ENCODE results near the gene TIMP2.
"Not testable (repeated sequence)": the region's sequence is repeated elsewhere in the genome, so short reads cannot be mapped to it uniquely, and the experiment has no call there.

Gene TIMP2

GRCh38 chr17:78951967-78952551, 26.9 kb upstream of the TIMP2 start:
- no peak for DNase-seq (ENCODE audit: low spot score in 2 of 2)

GRCh38 chr17:78950870-78951269, 25.7 kb upstream of the TIMP2 start:
- DNase-seq (ENCODE audit: low spot score in 2 of 2): no peak
- peaks cover 35% of the 10 kb centered on the region for H3K27me3 Mint-ChIP-seq
- no peak overlapping the region for H3K27ac Mint-ChIP-seq (ENCODE audit: low read depth)
- H3K9me3 Mint-ChIP-seq: no peaks in the 10 kb centered on the region
- H3K4me1 Mint-ChIP-seq: no peaks in the 10 kb centered on the region
- H3K4me3 Mint-ChIP-seq: no peak overlapping the region
- no peaks in the 10 kb centered on the region for H3K36me3 Mint-ChIP-seq (ENCODE audit: insufficient read depth)
- no peak for ATAC-seq (replicated peaks; ENCODE audit: extremely low read depth, poor library complexity, severe bottlenecking)

More at GRCh38 chr17:78951967-78952551, 26.9 kb upstream of the TIMP2 start:
- Mint-ChIP-seq H3K36me3 (ENCODE audit: insufficient read depth) (no peaks in the 10 kb centered on the region), H3K9me3 (no peaks in the 10 kb centered on the region), H3K27me3 (peaks cover 31% of the 10 kb centered on the region), H3K4me1 (no peaks in the 10 kb centered on the region), H3K4me3 (no peak overlapping the region), H3K27ac (ENCODE audit: low read depth) (no peak overlapping the region)
- no peak for ATAC-seq (replicated peaks; ENCODE audit: extremely low read depth, poor library complexity, severe bottlenecking)

- Mint-ChIP-seq H3K36me3 (ENCODE audit: insufficient read depth) (peaks cover 2% of the 10 kb centered on the region), H3K4me3 (no peak overlapping the region), H3K27ac (ENCODE audit: low read depth) (no peak overlapping the region), H3K9me3 (no peaks in the 10 kb centered on the region), H3K27me3 (peaks cover 29% of the 10 kb centered on the region), H3K4me1 (no peaks in the 10 kb centered on the region)
- ATAC-seq (replicated peaks; ENCODE audit: extremely low read depth, poor library complexity, severe bottlenecking): no peak
- no peak for DNase-seq (ENCODE audit: low spot score in 2 of 2)
Measured at GRCh38 chr17:78947235-78948149, 22.3 kb upstream of the TIMP2 start.

- no peaks in the 10 kb centered on the region for H3K9me3 Mint-ChIP-seq
- no peak overlapping the region for H3K4me3 Mint-ChIP-seq
- H3K4me1 Mint-ChIP-seq: no peaks in the 10 kb centered on the region
- H3K27ac Mint-ChIP-seq (ENCODE audit: low read depth): no peak overlapping the region
- DNase-seq (ENCODE audit: low spot score in 2 of 2) (no peak), ATAC-seq (replicated peaks; ENCODE audit: extremely low read depth, poor library complexity, severe bottlenecking) (no peak)
- peaks cover 29% of the 10 kb centered on the region for H3K27me3 Mint-ChIP-seq
- peaks cover 2% of the 10 kb centered on the region for H3K36me3 Mint-ChIP-seq (ENCODE audit: insufficient read depth)
Measured at GRCh38 chr17:78946631-78947030, 21.4 kb upstream of the TIMP2 start.

GRCh38 chr17:78946131-78946530, 20.9 kb upstream of the TIMP2 start:
- peaks cover 2% of the 10 kb centered on the region for H3K36me3 Mint-ChIP-seq (ENCODE audit: insufficient read depth)
- no peak overlapping the region for H3K4me3 Mint-ChIP-seq

GRCh38 chr17:78945455-78945854, 20.3 kb upstream of the TIMP2 start:
- peaks cover 29% of the 10 kb centered on the region for H3K27me3 Mint-ChIP-seq
- not testable (repeated sequence) for H3K9me3 Mint-ChIP-seq; H3K27ac Mint-ChIP-seq (ENCODE audit: low read depth); ATAC-seq (replicated peaks; ENCODE audit: extremely low read depth, poor library complexity, severe bottlenecking); DNase-seq (ENCODE audit: low spot score in 2 of 2); H3K4me3 Mint-ChIP-seq; H3K36me3 Mint-ChIP-seq (ENCODE audit: insufficient read depth); H3K4me1 Mint-ChIP-seq

More at GRCh38 chr17:78946131-78946530, 20.9 kb upstream of the TIMP2 start:
- H3K27me3 Mint-ChIP-seq: peaks cover 29% of the 10 kb centered on the region
- no peaks in the 10 kb centered on the region for H3K4me1 Mint-ChIP-seq
- no peak overlapping the region for H3K27ac Mint-ChIP-seq (ENCODE audit: low read depth)
- H3K9me3 Mint-ChIP-seq: no peaks in the 10 kb centered on the region
- DNase-seq (ENCODE audit: low spot score in 2 of 2): no peak
- no peak for ATAC-seq (replicated peaks; ENCODE audit: extremely low read depth, poor library complexity, severe bottlenecking)

GRCh38 chr17:78944956-78945355, 19.8 kb upstream of the TIMP2 start:
- H3K27me3 Mint-ChIP-seq: peaks cover 29% of the 10 kb centered on the region
- H3K9me3 Mint-ChIP-seq: no peaks in the 10 kb centered on the region
- no peak overlapping the region for H3K4me3 Mint-ChIP-seq
- ATAC-seq (replicated peaks; ENCODE audit: extremely low read depth, poor library complexity, severe bottlenecking) (no peak), DNase-seq (ENCODE audit: low spot score in 2 of 2) (no peak)
- H3K36me3 Mint-ChIP-seq (ENCODE audit: insufficient read depth): peaks cover 2% of the 10 kb centered on the region
- no peak overlapping the region for H3K27ac Mint-ChIP-seq (ENCODE audit: low read depth)
- no peaks in the 10 kb centered on the region for H3K4me1 Mint-ChIP-seq

- Mint-ChIP-seq H3K4me1 (no peaks in the 10 kb centered on the region), H3K27me3 (peaks cover 33% of the 10 kb centered on the region), H3K9me3 (no peaks in the 10 kb centered on the region), H3K27ac (ENCODE audit: low read depth) (no peak overlapping the region), H3K36me3 (ENCODE audit: insufficient read depth) (peaks cover 3% of the 10 kb centered on the region), H3K4me3 (no peak overlapping the region)
- ATAC-seq (replicated peaks; ENCODE audit: extremely low read depth, poor library complexity, severe bottlenecking) (no peak), DNase-seq (ENCODE audit: low spot score in 2 of 2) (no peak)
Measured at GRCh38 chr17:78944026-78944425, 18.8 kb upstream of the TIMP2 start.

GRCh38 chr17:78940708-78941107, 15.5 kb upstream of the TIMP2 start:
- no peaks in the 10 kb centered on the region for H3K9me3 Mint-ChIP-seq
- ATAC-seq (replicated peaks; ENCODE audit: extremely low read depth, poor library complexity, severe bottlenecking) (no peak), DNase-seq (ENCODE audit: low spot score in 2 of 2) (no peak)
- H3K27me3 Mint-ChIP-seq: peaks cover 27% of the 10 kb centered on the region
- H3K36me3 Mint-ChIP-seq (ENCODE audit: insufficient read depth): peaks cover 3% of the 10 kb centered on the region
- no peak overlapping the region for H3K4me3 Mint-ChIP-seq
- H3K4me1 Mint-ChIP-seq: no peaks in the 10 kb centered on the region
- no peak overlapping the region for H3K27ac Mint-ChIP-seq (ENCODE audit: low read depth)

- ATAC-seq (replicated peaks; ENCODE audit: extremely low read depth, poor library complexity, severe bottlenecking) (no peak), DNase-seq (ENCODE audit: low spot score in 2 of 2) (no peak)
- Mint-ChIP-seq H3K27me3 (peaks cover 30% of the 10 kb centered on the region), H3K9me3 (no peaks in the 10 kb centered on the region), H3K4me3 (no peak overlapping the region), H3K4me1 (no peaks in the 10 kb centered on the region), H3K27ac (ENCODE audit: low read depth) (no peak overlapping the region), H3K36me3 (ENCODE audit: insufficient read depth) (peaks cover 3% of the 10 kb centered on the region)
Measured at GRCh38 chr17:78940258-78940657, 15.1 kb upstream of the TIMP2 start.

GRCh38 chr17:78939615-78940014, 14.4 kb upstream of the TIMP2 start:
- ATAC-seq (replicated peaks; ENCODE audit: extremely low read depth, poor library complexity, severe bottlenecking): no peak
- Mint-ChIP-seq H3K36me3 (ENCODE audit: insufficient read depth) (peaks cover 1% of the 10 kb centered on the region), H3K27ac (ENCODE audit: low read depth) (no peak overlapping the region), H3K9me3 (no peaks in the 10 kb centered on the region), H3K4me1 (no peaks in the 10 kb centered on the region), H3K27me3 (peaks cover 36% of the 10 kb centered on the region), H3K4me3 (no peak overlapping the region)
- DNase-seq (ENCODE audit: low spot score in 2 of 2): no peak

GRCh38 chr17:78937561-78937960, 12.4 kb upstream of the TIMP2 start:
- Mint-ChIP-seq H3K4me3 (no peak overlapping the region), H3K27me3 (peaks cover 30% of the 10 kb centered on the region), H3K4me1 (peaks cover 10% of the 10 kb centered on the region), H3K9me3 (no peaks in the 10 kb centered on the region), H3K36me3 (ENCODE audit: insufficient read depth) (peaks cover 3% of the 10 kb centered on the region), H3K27ac (ENCODE audit: low read depth) (no peak overlapping the region)
- no peak for ATAC-seq (replicated peaks; ENCODE audit: extremely low read depth, poor library complexity, severe bottlenecking)
- no peak for DNase-seq (ENCODE audit: low spot score in 2 of 2)
